ENCODE measurements around the gene MEX3B.

MEX3B gene

DNA sequence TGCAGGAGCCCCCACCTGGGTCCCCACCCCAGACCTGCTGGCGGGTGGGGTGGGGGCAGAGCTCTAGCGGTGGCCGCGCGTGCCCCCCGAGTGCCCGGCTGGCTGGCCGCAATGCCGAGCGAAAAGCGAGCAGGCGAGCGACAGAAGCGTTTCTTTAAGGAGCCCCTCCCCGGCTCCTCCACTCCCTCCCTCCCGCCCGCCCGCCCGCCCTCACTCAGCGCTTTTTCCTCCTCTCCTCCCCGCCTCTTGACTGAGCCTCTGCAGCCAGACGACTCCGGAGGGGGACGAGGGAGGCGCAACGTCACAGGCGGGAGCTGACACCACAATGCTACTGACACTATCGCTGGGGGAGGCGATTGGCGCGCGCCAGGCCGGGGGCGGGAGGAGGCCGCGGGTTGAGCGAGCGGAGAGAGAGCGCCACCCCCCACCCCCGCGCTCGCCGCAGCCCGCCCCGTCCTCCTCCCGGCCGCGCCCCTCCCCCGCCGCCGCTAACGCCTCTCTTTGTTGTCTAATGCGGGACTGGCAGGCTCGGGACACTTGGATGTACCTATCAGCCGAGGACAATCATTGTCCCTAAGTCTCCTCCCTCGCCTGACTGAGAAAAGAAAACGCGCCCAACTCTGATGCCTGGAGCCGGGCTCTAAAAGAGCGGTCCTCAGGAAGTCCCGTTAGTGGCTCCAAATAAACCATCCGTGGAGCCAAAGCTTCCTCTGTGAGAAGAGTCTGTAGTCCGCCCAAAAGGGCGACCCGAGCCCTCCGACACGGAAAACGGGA is at the start of gene MEX3B:
Gene MEX3B, minus strand, starts transcription at position 127 of the 774 bp plus-strand sequence. CDS start 313 bp downstream, outside the sequence.
- peak; percentile 99 for DNase-seq

DNA sequence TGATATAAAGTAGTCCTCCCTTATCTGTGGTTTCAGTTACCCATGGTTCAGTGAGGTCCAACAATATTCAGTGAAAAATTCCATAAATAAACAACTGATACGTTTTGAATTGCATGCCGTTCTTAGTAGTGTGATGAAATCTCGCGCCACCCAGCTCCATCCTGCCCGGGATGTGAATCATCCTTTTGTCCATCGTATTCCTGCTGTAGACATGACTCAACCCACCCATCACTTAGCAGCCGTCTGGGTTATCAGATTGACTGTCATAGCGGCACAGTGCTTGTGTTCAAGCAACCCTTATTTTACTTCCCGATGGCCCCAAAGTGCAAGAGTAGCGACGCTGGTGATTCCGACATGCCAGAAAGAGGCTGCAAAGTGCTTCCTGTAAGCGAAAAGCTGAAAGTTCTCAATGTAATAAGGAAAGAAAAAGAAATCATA is 48.0 kb upstream of the MEX3B start:
- DNase-seq, result no peak

DNA sequence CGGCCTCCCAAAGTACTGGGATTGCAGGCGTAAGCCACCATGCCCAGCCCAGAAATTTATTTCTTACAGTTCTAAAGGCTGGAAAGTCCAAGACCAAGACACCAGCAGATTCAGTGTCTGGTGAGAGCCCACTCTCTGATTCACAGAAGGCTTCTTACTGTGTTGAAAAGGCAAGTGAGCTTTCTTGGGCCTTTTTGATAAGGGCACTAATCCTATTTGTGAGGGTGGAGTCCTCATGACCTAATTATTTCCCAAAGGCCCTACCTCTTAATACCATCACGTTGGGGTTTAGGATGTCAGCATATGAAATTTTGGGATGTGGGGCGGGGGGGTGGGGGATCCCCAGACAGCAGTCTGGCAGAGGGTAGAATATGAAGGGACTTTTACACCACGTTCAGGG is 47.5 kb upstream of the MEX3B start:
- no peak for DNase-seq

DNA sequence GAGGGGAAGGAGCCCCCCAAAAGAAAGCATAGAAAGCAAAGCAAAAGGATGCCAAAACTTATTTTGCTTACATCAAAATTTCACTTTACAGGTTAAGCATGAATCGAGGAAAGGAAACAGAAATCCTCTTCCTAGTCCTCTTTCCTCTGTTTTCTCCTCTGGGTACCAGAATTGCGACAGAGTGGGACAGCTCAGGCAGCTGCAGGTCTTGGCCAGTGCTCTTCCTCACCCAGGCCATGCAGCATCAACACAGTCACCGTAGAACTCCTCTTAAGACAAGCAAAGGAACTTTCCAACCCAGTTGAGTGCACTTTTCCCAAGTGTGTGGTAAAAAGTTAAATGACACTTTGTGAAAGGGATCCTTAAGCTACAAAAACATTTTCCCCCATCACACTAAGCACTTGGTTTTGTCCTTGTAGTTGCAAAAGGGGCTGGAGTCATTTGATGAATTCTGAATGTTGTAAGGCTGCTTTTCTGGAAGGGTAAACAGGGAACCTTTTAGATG is 45.9 kb upstream of the MEX3B start:
- DNase-seq, result no peak

DNA sequence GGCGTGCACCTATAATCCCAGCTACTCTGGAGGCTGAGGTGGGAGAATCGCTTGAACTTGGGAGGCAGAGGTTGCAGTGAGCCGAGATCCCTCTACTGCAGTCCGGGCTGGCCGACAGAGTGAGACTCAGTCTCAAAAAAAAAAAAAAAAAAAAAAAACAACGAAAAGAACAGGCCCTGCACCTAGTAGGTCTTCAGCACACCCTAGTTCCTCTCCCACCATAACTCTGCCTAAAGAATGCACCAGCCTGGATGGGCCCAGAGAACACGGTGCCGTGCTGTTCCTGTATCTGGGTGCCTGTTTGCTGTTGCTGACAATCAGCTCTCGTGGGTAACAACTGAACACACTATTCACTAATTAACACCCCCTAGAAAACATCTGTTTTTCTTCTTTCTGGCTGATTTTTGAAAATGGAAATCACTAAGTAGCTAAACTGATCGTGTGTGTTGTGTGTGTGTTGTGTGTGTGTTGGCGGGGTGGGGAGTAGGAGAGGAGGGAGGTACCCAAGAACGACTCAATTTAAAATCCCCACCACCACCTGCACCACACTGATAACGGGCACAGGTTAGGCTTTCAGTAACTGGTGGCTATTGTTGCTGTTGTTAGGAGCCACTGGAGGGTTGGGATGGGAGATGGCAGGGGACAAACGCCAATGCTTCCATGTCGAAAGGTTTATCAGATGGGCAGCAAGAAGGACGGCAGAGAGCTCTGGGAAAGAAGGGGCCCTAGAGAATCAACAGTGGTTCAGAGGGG is 40.6 kb upstream of the MEX3B start:
- no peak for DNase-seq

DNA sequence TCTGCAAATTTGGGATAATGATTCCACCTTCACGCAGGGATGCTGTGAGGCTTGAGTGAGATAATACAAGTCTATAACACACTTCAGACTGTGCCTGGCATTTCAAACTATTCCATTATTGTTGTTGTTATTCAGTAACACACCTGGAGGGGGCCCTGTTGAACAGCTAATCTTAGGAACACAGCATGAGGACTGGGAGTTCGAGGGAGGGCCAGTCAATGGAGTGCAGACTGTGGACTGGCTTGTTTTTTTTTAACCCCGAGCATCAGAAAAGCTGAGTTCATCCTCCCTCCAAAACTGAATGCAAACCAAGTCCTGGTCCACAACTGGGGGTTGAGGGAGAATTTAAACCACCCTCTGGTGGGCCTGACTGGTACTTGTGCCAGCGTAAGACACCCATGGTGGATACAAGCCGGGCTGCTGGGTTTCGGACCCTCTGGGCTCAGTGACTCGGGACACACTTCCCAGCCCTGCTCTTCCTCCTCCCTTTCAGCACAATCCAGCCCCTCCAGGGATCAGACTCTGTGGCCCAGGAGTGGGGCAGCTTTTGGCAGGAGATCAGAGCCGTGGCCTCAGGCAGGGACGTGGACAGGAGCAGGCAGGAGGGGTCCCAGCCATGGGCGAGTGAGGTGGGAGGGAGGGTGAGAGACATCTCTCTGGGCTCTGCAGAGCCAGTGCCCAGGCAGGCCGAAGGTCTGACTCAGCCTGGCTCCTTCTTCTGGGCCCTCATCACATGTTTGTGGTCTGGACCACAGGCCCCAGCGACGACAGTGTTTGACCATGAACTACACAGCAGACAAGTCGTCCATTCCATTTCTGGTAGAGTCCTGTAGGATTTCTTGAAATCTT is 36.3 kb upstream of the MEX3B start:
- peak; percentile 80 for DNase-seq

DNA sequence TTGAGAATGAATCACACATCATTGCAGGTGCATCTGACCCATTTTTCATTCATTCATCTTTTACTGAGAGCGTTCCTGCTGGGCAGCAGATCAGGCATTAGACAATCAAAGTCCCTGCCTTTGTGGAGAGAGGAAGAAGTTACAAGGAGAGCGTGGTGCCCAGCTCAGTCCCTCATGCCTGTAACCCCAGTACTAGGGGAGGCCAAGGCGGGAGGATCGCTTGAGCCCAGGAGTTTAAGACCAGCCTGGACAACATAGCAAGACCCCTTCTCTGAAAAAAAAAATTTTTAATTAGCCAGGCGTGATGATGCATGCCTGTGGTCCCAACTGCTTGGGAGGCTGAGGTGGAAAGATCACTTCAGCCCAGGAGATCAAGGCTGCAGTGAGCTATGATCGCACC is 35.0 kb upstream of the MEX3B start:
- DNase-seq, result no peak

DNA sequence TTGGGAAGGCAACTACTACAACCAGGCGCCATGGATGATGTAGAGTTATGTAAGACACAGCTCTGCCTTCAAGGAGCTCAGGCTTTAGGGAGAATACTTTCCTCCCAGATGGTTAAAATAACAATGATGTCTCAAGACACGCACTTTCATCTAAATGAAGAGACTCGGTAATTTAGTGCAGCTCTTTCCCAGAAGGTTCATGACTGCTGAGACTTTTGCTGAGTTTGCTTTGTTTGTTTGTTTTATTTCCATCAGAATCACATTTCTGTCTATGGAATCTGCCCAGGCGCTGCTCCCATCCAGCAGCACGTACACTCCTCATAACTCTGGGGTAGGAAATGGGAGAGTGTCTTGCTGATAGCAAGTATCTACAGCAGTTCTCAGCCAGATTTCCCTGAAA is 33.9 kb upstream of the MEX3B start:
- DNase-seq, result no peak

DNA sequence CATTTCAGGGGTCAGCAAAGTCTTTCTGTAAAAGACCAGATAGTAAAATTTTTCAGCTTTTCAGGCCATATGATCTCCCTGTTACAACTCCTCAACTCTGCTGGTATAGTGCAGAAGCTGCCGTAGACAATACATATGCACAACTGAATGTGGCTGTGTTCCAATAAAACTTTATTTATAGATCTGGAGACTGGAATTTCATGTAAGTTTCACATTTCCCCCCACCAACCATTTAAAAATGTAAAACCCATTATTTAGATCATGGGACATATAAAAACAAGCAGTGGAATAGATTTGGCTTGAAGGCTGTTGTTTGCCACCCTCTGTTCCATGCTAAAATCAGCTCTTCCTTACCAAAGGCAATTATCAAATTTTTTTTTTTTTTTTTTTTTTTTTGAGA is 28.8 kb upstream of the MEX3B start:
- no peak for DNase-seq

DNA sequence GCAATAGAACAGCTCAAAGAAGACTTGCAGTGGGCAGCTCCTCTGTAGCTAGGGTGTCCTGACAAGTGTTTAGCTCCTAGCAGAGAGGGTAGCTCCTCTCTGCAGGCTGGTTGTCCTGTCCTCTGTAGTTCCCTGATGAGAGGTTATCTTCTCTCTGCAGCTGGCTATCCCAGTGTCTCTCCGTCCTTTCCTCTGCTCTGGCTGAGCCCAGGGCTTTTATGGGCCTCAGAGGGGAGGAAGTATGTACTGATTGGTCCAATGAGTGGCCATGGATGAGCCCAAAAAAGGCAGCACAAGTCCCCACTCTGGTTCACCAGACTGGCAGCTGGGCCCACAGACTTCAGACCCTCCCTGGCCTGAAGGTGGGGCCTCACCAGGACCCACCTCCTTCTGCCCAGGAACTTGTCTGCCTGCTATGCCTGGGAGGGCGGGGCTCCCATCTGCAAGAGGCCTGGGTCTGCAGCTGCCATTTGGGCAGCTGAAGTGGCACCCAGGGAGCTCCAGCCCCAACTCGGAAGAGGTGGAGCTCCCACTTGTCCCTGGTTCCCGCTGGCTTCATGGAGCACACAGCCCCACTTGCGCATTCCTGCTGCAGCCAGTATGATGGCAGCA is 27.2 kb upstream of the MEX3B start:
- DNase-seq, result no peak

DNA sequence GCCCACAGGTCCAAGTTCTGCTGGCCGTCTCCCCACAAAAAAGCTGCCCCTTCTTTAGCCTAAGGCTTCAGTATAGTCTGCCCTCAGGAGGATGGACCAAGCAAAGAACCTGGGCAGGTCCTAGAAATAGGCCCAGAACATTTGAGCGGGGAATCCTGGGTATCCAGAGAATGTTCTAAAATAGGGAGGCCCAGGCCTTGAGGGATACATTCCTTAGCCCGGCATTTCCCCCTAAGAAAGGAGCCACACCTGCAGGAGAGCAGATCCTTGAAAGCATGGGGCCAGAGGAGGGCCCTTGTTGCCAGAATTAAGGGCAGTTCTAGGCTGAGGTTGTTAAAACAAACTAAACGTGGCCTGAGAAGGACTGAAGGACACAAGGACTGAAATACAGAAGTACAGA is 20.6 kb upstream of the MEX3B start:
- DNase-seq, result no peak

DNA sequence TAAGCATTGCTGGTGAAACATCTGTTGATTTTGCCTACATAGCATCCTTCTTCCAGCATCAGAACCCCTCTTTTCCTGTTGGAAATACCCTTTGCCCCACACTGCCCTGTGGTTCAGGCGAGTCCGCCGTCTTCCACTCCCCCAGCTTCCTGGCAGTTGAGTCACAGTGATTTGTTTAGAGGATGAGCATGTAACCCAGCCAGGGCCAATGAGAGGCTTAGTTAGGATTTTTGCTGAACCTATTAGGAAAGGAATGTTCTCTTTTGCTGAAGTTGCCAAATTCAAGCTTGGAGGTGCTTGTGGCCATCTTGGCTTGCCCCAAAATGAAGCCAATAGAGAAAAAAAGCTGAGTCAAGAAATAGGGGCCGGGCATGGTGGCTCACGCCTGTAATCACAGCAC is 19.0 kb upstream of the MEX3B start:
- DNase-seq, result no peak

DNA sequence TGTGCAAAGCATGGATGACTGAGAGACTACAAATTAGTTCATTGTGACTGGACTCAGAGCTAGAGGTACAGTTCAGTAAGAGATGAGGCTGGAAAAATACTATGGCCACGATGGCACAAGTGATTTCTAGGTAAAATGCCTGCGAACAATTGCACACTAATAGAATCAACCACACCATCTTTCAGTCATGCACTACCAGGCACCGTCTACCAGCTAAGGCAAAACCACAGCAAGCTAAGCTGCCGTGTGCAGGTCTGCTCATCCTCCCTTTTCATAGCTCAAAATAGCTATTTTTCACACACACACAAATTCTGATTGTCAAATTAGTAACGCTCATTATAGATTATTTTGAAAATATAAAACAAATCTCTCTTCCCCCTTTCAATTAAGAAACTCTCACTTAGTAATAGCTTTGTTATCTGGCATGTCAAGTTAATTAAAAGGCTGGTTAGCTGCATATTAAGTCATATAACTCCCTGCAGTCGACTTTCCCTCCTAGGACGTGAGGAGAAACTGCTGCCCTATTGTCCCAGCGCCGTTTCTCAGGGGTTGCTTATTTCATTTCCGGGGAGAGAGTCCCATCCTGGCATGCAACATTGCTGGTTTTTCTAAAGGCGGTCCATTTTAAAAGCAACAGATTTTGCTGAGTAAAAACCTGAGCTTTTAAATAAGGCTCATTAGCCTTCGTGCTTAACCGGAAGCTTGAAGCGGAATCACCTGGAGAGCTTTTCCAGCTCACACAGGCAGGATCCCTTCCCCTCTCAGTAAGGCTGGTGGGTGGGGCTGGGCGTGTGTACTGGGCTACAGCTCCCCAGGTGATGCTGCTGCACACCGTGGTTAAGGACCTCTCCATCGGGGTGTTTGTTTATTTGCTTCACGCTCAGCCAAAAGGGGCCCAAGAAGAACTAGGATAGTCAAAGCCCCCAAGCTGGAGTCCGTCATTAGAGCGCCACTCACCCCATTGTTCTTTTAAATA is 16.9 kb upstream of the MEX3B start:
- DNase-seq, result no peak

DNA sequence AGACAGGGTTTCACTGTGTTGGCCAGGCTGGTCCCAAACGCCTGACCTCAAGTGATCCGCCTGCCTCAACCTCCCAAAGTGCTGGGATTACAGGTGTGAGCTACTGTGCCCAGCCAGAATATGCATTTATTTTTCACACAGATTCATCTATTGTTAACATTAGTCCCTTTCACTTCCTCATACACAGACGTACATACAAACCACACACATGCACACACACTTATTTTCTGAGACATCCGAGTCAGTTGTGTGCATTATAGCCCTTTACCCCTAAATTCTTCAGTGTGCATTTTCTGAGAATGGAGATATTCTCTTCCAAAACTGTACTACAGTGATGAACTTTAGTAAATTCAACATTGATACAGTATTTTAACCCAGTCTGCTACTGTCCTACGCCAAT is 15.0 kb upstream of the MEX3B start:
- DNase-seq, result no peak

DNA sequence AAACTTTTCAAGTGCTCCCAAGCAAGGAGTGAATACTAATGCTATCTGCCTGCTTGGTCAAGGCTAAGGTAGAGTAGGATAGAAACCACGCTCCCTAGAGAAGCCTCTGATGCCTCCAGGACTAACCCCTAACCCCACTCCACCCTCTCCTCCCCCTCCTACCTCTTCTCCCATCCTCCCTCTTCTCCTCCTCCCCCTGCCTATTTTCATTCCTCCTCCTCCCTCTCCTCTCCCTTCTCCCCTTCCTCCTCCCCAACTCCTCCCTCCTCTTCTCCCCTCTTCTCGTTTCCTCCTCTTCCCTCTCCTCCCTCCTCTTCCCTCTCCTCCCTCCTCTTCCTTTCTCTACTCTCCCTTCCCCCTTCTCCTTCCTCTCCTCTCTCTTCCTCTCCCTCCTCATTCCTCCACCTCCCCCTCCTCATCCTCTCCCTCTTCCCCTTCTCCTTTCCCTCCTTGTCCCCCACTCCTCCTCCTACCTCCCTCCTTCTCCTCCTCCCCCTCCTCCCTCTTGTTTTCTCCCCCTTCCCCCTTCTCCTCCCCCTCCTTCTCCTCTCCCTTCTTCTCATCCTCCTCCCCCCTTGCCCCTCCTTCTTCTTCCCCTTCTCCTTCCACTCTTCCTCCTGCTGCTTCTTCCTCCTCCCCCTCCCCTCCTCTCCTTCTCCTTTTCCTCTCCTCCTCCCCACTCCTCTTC is 12.8 kb upstream of the MEX3B start:
- no peak for DNase-seq

DNA sequence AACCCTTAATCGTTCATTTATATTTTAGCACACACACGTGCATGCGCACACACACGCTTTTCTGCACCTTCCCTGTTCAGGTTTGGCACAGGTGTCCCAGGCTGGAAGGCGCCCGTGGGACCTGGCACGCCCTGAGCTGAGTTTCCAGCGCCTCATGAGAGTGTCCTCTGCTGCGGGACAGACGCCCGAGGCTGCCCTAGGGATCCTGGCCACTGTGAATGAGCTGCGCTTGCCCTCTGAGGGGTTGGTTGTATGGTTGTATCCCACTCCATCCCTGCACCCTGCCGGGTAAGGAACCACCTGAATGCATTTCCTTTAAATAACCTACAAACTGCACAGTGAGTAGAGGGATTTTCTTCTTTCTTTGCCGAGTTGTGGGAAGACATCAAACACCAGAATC is 12.2 kb upstream of the MEX3B start:
- DNase-seq, result no peak

DNA sequence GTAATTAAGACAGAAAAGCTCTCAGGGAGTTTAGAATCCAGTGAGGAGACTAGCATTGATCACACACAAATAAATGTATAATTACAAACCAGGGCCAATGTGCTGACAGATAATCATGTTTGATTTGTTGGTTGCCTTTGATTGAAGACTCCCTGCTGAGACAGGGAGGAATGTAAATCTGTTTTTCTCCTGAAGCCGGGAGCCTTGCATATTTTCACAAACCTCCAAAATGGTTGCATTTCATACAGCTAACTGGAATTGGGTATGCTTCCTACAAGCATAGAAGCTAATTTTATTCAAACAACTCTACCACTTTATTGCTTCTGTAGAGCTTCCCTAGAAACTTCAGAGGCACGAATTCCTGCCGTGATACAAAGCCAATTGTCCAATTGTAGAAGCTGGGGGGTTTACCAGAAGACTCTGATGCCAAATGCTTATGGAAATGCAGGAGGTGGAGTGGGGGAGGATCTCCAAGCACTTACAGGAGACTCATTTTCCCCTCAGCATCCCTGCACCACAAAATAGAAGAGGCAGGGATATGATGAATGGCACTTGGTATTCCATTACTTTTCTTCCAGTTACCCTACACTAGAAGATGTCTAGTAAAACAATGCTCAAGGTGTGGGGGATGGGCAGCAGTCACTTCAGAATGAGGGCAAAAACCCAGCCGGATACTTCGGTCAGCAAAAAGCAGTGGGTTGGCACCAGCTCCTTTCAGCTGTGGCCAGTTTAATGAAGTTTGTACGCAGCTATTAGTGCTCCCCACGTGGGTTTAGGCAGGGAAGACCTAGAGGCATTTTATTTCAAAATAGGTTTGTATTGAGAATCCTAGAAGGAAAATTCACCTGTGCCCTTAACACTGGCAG is 11.4 kb upstream of the MEX3B start:
- no peak for DNase-seq

DNA sequence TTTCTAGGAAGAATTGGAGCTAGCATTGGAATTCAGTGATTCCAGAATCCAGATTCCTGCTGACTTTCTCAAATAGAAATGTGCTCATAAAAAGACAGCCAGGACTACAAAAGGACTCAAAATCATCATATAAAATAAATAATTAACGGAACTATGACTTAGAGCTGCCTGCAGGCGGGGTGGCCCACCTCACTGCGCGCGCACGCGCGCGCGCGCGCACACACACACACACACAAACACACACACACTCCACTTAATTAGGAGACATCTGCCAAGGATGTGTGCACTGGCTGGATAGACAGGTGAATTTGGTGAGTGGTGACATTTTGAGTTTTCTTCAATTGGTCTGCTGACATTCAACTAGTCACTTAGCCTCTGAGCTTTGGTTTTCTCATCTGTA is 6.9 kb upstream of the MEX3B start:
- no peak for DNase-seq

DNA sequence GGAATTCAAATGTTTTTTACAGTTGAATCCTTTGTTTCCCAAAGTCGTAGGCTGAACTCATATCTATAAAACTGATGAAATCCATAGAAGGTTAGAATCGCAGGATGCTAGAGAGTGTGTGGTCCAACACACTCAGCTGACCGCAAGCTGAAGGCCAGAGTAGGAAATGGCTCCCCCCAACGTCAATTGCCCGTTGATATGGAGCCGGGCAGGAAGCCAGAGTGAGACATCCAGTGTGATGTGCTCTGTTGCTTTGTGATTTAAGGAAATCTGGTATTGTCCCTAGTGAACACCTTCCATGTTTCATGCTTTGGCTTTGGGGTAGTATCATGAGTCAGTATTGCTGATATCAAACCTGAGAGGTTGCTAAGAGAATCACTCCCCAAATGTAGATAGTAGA is 5.8 kb upstream of the MEX3B start:
- no peak for DNase-seq

DNA sequence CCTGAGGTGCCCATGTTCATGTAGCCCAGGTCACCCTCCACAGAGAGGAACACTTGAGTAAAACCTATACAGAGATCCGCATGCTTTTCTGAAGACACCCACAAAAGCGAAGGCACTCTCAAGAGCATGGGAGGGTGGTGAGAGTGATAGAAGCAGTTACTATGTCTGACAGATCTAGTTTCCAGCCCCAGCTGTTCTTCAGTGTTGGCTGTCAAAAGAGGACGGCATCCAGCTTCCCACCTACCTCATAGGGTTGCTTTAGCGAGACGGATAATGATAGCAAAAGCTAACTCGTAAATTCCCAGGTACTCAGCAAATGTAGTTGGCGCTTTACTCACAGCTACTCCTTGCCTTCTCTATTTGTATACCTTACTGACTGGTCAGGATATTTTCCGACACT is 3.0 kb upstream of the MEX3B start:
- no peak for DNase-seq

Data from femur (tissue), 1 donor.